HL-60 (cell line): ENCODE results near the gene TFF2.

Source experiments
- DNase-seq, 2 experiments: peaks; one replicate each; pipeline ENCODE4 v3.0.0-alpha.2; 2010 to 2020; ENCODE audit warnings: low read depth in 1 of 2, low spot score in 1 of 2
- H3K27ac ChIP-seq: fragments of 250-450 bp; sonication (Bioruptor Pico); replicated peaks from 2 replicates; pipeline ENCODE4 v1.5.1; 2020; ENCODE audit warnings: mild to moderate bottlenecking, moderate library complexity
- H3K27me3 ChIP-seq: fragments of 250-450 bp; sonication (Bioruptor Pico); 2 replicates; pipeline ENCODE4 v1.5.1; 2021; ENCODE audit warnings: mild to moderate bottlenecking, moderate library complexity; ENCODE audit not compliant: insufficient read depth, poor library complexity, severe bottlenecking
- H3K4me3 ChIP-seq: replicated peaks from 2 replicates; pipeline ENCODE4 v1.5.1; 2011; ENCODE audit warnings: mild to moderate bottlenecking, control low read depth, low read length; ENCODE audit not compliant: insufficient read depth
- CTCF ChIP-seq: IDR thresholded peaks from one replicate; pipeline ENCODE4 v1.5.1; 2011; ENCODE audit warnings: low read length, control low read depth, inconsistent platforms; ENCODE audit not compliant: insufficient read depth
- GABPA ChIP-seq: IDR thresholded peaks from 2 replicates; pipeline ENCODE4 v1.6.1; 2012; ENCODE audit warnings: low read depth
- POLR2AphosphoS5 ChIP-seq: IDR thresholded peaks from 2 replicates; pipeline ENCODE4 v1.6.1; 2012; ENCODE audit warnings: low read depth
- REST ChIP-seq: IDR thresholded peaks from 2 replicates; pipeline ENCODE4 v1.6.1; 2012; ENCODE audit warnings: low read depth; ENCODE audit not compliant: insufficient replicate concordance
- SPI1 ChIP-seq: IDR thresholded peaks from 2 replicates; pipeline ENCODE4 v1.6.1; 2012; ENCODE audit warnings: low read depth, mild to moderate bottlenecking, borderline replicate concordance

The TFF2 gene

GRCh38 chr21:42317826-42318746, 32.7 kb downstream of the TFF2 start:
- TF ChIP-seq REST (no peak), GABPA (no peak), CTCF (no peak), POLR2AphosphoS5 (no peak), SPI1 (no peak)
- no peaks in the 10 kb centered on the region for H3K27me3 ChIP-seq
- peak overlapping the region; percentile 70 for H3K27ac ChIP-seq
- no peak overlapping the region for H3K4me3 ChIP-seq
- DNase-seq, result no peak

- no peak for DNase-seq
- no peak overlapping the region for H3K27ac ChIP-seq
- H3K27me3 ChIP-seq, result no peaks in the 10 kb centered on the region
- no peak overlapping the region for H3K4me3 ChIP-seq
- TF ChIP-seq CTCF (no peak), POLR2AphosphoS5 (no peak), REST (no peak), GABPA (no peak), SPI1 (no peak)
Observed at GRCh38 chr21:42317341-42317741, 33.5 kb downstream of the TFF2 start.

GRCh38 chr21:42316891-42317290, 33.9 kb downstream of the TFF2 start:
- Histone ChIP-seq H3K4me3 (no peak overlapping the region), H3K27me3 (no peaks in the 10 kb centered on the region), H3K27ac (no peak overlapping the region)
- TF ChIP-seq POLR2AphosphoS5 (no peak), CTCF (no peak), GABPA (no peak), REST (no peak), SPI1 (no peak)
- DNase-seq, result no peak
